GM12874 (cell line): ENCODE data around the gene CLCA4.

Experiments
- TF ChIP-seq, protein P1 (sequence below): IDR thresholded peaks from 2 replicates; pipeline ENCODE4 v1.5.1; 2011; ENCODE audit warnings: low read depth, mild to moderate bottlenecking, control low read depth, low read length, moderate library complexity; ENCODE audit not compliant: insufficient read depth

The CLCA4 gene

DNA sequence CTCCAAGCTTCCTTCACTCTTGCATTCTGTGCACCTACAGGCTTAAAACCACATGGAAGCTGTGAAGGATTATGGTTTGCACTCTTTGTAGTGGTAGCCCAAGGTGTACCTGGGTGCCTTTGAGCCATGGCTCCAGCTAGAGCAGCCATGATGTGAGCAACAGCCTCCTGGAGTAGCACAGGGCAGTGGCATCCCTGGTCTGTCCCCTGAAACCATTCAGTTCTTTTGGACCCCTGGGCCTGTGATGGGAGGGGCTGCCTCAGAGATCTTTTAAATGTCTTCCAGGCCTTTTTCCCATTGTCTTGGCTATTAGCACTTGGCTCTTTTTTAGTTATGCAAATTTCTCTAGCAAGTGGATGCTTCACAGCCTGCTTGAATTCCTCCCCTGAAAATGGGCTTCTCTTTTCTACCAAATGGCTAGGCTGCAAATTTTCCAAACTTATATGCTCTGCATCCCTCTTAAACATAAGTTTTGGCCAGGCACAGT, 47.4 kb downstream of the CLCA4 start:
- TF ChIP-seq, protein P1, sequence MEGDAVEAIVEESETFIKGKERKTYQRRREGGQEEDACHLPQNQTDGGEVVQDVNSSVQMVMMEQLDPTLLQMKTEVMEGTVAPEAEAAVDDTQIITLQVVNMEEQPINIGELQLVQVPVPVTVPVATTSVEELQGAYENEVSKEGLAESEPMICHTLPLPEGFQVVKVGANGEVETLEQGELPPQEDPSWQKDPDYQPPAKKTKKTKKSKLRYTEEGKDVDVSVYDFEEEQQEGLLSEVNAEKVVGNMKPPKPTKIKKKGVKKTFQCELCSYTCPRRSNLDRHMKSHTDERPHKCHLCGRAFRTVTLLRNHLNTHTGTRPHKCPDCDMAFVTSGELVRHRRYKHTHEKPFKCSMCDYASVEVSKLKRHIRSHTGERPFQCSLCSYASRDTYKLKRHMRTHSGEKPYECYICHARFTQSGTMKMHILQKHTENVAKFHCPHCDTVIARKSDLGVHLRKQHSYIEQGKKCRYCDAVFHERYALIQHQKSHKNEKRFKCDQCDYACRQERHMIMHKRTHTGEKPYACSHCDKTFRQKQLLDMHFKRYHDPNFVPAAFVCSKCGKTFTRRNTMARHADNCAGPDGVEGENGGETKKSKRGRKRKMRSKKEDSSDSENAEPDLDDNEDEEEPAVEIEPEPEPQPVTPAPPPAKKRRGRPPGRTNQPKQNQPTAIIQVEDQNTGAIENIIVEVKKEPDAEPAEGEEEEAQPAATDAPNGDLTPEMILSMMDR: no peak

DNA sequence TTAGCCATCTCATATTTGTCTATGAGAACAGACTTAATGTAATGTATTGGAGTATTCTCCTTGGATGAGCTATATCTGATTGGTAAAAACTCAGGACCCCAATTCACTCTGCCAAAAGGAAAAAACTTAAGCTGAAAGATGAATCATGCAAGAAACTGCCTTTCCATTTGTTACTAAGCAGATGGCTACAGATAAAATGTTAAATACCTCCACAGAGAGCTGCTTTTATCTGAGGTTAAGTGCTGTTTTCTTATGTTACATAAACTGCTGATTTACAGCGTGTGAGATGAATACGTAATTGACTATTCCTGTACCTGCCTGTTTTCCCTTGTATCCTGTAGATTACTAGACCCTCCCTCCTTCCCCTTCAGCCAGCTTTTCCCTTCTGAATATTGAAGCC, 49.3 kb downstream of the CLCA4 start:
- TF ChIP-seq, protein P1: no peak

DNA sequence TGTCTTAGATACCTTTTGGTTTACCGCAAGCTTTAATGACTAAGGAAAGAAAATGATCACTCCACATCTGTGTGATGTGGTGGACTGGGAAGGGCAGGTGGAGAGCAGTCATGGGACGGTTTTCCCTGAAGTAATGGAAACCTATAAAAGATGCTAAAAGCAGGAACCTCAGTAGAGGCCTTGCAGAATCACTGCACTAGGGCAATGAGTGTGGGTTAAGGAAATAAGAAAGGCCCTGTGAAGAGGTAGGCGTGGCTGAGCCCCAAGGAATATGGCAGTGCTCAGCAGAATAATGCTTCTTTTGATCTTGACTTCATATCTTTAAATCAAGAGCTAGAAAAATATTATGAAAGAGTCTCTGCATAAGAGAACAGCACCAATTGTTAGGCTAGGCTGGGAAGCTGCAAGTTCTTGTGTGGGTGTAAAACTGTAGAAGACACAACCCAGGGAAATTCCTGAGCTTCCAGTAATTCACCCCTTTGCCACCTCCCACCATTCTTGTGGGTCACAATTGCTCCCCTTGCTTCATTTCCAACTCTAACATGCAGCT, 49.9 kb downstream of the CLCA4 start:
- TF ChIP-seq, protein P1: no peak

DNA sequence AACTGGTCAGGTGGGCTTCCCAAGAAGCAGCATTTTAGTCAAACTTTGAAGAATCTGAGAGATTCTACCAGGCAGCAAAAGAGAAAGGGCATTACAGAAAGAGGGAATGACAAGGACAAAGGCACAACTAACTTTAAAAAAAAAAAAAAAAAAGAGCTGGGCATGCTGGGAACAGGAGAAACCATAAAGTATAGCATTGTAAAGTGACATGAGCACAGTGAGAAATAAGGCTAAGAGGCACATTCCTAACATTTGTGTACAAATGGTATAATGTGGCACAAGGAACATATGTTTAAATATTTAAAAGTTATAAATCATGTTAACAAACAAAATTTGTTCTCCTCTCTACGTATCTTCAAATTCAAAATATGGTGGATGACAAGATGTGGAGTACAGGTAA, 69.6 kb downstream of the CLCA4 start:
- TF ChIP-seq, protein P1: no peak

DNA sequence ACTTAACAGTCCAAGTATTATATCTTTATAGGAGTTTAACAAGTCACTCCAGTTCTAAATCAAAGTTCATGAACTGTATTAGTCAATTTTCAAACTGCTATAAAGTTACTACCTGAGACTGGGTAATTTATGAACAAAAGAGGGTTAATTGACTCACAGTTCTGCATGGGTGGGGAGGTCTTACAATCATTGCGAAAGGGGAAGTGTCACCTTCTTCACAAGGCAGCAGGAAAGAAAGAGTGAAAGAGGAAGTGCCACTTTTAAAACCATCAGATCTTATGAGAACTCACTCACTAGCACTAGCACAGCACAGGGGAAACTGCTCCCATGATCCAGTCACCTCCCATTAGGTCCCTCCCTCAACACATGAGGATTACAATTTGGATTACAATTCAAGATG, 70.0 kb downstream of the CLCA4 start:
- TF ChIP-seq, protein P1: no peak

DNA sequence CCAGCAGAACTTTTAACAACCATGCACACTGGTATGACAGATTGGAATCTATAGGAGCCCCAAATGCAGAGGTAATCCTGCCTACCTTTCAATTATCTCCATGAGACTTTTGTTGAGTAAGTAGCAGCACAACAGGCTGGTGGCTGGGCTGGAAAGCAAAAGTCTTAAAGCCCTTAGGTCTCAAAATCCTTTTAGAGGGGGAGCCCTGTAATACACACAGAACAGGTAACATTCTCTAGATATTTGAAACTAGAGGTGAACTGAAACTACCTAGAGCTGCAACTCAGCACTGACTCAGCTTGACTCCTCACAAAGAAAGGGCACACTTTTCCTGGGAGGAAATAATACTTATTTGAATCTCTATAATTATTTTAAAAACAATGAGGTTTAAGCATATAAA, 71.5 kb downstream of the CLCA4 start:
- TF ChIP-seq, protein P1: no peak

DNA sequence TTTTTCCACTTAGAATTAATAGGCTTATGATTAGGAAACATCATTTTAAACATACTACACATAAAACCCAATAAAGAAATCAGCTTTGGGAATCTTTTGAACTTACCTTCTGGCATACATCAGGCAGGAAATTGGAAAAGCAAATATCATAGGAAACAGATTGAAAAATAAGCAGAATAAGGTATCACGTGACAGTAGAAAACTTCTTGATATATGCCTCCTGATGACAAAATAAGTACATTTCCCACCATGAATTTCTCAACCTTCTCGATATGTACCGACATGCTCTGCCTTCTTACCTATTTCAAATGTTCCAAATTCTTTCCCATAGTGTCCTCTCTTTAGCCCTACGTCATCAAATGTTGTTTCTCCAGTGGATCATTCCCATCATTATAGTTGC, 72.4 kb downstream of the CLCA4 start:
- TF ChIP-seq, protein P1: no peak
